Measurements from ENCODE around the gene PCNX2. TPM values are rescaled to one million over a fixed set of nuclear protein-coding genes. Genes with fewer than 3 reads are reported as not detected.

Gene PCNX2
- total and polyA plus RNA-seq, 2 donors (not counting 3 experiments of a cell fraction or from before 2014, with no cell fraction given), result 6.6 to 11.0 TPM

DNA sequence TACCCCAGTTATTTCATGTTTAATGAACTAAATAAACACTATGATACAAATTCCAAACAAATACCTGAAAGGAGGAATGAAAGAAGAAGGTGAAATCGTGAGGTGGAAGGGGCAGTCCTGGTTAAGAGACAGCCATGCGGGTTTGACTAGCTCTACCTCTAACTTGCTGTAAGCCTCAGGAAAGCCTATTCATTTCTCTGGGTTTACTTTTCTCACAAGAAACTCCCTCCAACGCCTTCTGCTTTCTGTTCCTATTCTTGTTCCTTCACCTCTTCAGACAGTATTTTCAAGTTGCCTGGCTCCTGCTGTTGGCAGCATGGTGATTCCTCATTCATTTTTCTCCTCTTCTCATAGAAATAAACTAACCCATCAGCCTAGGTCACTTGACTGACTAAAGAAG lies 252.7 kb downstream of the PCNX2 start:
- no TSS peak for BruUV-seq (replicated peaks)
- Histone ChIP-seq H3K9ac (replicated peaks; ENCODE audit: extremely low read depth, insufficient read depth, low read length) (no peak overlapping the region), H3K27ac (ENCODE audit: insufficient read depth, low read depth, low read length) (no peak overlapping the region), H3K4me3 (replicated peaks in 1 of 3; ENCODE audit: insufficient read depth in 1 of 3, low read depth in 1 of 3, low read length in 3 of 3) (no peak overlapping the region), H3K4me2 (ENCODE audit: insufficient read depth, low read length) (no peak overlapping the region), H4K20me1 (replicated peaks; ENCODE audit: control insufficient read depth, extremely low read depth, insufficient read depth, low read length) (no peaks in the 10 kb centered on the region), H3K9me3 (replicated peaks; ENCODE audit: control insufficient read depth, insufficient read depth, low read length) (no peaks in the 10 kb centered on the region), H3K79me2 (ENCODE audit: control insufficient read depth, insufficient read depth, low read length) (no peaks in the 10 kb centered on the region), H3K9me1 (replicated peaks; ENCODE audit: control insufficient read depth, extremely low read depth, insufficient read depth, low read length) (no peaks in the 10 kb centered on the region), H3K4me1 (ENCODE audit: control insufficient read depth, extremely low read depth, insufficient read depth, low read length) (no peaks in the 10 kb centered on the region), H2AFZ (ENCODE audit: low read depth, low read length) (no peak overlapping the region), H3K36me3 (ENCODE audit: control insufficient read depth in 2 of 2, extremely low read depth in 1 of 2, insufficient read depth in 2 of 2, low read length in 2 of 2) (no peaks in the 10 kb centered on the region), H3K27me3 (ENCODE audit: control insufficient read depth in 2 of 2, insufficient read depth in 2 of 2, low read length in 2 of 2) (no peaks in the 10 kb centered on the region)
- TF ChIP-seq EZH2 (IDR thresholded peaks at IDR 0.05; ENCODE audit: borderline replicate concordance, low read depth, low read length, severe bottlenecking) (no peak), POLR2A (IDR thresholded peaks at IDR 0.05; ENCODE audit: low read depth, low read length) (no peak), GATA2 (IDR thresholded peaks at IDR 0.05; ENCODE audit: insufficient read depth, insufficient read length, low read depth, low read length) (no peak), POLR2AphosphoS5 (IDR thresholded peaks at IDR 0.05; ENCODE audit: insufficient read depth, low read depth, low read length) (no peak), JUN (IDR thresholded peaks at IDR 0.05; ENCODE audit: borderline replicate concordance, insufficient read depth, insufficient read length, low read depth) (no peak), FOS (IDR thresholded peaks at IDR 0.05; ENCODE audit: borderline replicate concordance, insufficient read depth, low read length) (no peak), MYC (IDR thresholded peaks at IDR 0.05; ENCODE audit: low read depth, low read length) (no peak)
- TF ChIP-seq, protein P1, sequence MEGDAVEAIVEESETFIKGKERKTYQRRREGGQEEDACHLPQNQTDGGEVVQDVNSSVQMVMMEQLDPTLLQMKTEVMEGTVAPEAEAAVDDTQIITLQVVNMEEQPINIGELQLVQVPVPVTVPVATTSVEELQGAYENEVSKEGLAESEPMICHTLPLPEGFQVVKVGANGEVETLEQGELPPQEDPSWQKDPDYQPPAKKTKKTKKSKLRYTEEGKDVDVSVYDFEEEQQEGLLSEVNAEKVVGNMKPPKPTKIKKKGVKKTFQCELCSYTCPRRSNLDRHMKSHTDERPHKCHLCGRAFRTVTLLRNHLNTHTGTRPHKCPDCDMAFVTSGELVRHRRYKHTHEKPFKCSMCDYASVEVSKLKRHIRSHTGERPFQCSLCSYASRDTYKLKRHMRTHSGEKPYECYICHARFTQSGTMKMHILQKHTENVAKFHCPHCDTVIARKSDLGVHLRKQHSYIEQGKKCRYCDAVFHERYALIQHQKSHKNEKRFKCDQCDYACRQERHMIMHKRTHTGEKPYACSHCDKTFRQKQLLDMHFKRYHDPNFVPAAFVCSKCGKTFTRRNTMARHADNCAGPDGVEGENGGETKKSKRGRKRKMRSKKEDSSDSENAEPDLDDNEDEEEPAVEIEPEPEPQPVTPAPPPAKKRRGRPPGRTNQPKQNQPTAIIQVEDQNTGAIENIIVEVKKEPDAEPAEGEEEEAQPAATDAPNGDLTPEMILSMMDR (IDR thresholded peaks at IDR 0.05; ENCODE audit: extremely low read depth in 1 of 2, insufficient read depth in 1 of 2, low read depth in 1 of 2, low read length in 2 of 2), result no peak
- TF ChIP-seq, protein P2, sequence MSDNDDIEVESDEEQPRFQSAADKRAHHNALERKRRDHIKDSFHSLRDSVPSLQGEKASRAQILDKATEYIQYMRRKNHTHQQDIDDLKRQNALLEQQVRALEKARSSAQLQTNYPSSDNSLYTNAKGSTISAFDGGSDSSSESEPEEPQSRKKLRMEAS (IDR thresholded peaks at IDR 0.05; ENCODE audit: insufficient read depth, insufficient read length), result no peak
- intact Hi-C loops (cut with micrococcal nuclease) (no loop called here), dilution Hi-C loops (cut with MboI; ENCODE audit: extremely low pct_ligation_motif_present, low sequenced_read_pairs) (no loop called here)
- CTCF ChIA-PET, result no interaction called here
- DNase-seq (ENCODE audit: low read depth, low spot score), result no peak
- POLR2A ChIA-PET, result no interaction called here
- no peak for FAIRE-seq
